Peyer's patch (tissue), 4 donors: ENCODE measurements around the gene ENPP6.

Experiments used
- CTCF ChIP-seq, 6 experiments: fragments of 450-650 bp in 4 of 6; fragments of 200-600 bp in 2 of 6; sonication (generic) in 1 of 6; IDR thresholded peaks; one replicate each; pipeline ENCODE4 v1.5.1; 2017 to 2019; ENCODE audit warnings: antibody characterized with exemption in 6 of 6, mild to moderate bottlenecking in 3 of 6, moderate library complexity in 1 of 6
- POLR2A ChIP-seq, 2 donors: fragments of 450-650 bp; IDR thresholded peaks; one replicate each; pipeline ENCODE4 v1.5.1; 2017; ENCODE audit warnings: antibody characterized with exemption in 2 of 2, mild to moderate bottlenecking in 2 of 2, moderate library complexity in 2 of 2

DNA sequence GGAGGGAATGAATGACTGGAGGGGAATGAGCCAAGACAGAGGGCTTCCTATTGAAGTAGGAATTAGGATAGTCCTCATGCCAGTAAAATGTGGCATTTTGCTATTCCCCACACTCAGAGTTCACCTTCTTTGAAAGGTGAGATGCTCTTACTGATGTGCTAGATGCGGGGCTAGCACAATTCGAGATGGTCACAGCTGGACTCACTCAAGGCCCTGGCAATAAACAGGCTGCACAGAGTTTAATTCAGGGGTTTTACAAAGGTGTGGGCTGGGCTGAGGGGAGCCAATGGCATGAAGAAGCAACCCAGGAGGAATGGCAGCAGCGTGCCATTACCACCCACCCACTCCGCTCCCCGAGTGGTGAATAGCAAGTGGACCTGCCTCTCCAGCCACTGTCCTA lies 55.1 kb downstream of the ENPP6 start:
- no peak for TF ChIP-seq CTCF (IDR thresholded peaks at IDR 0.05)
- no peak for TF ChIP-seq POLR2A (IDR thresholded peaks at IDR 0.05)
